ENCODE data around the gene CSKMT.

- TF ChIP-seq CTCF (IDR thresholded peaks at IDR 0.05), result no peak
- no peak for TF ChIP-seq POLR2A (IDR thresholded peaks at IDR 0.05)
Measured at GRCh38 chr11:62656796-62657429, 8.2 kb upstream of the CSKMT start.

Measured in right lobe of liver (tissue), 4 donors.